NK-92 (cell line): Measurements from ENCODE around the gene RSRC2.
"Not testable (repeated sequence)": the region's sequence is repeated elsewhere in the genome, so short reads cannot be mapped to it uniquely, and the experiment has no call there.

ENCODE experiments used
- DNase-seq: peaks from one replicate; lab custom pipeline; 2025; ENCODE audit not compliant: unreplicated experiment; lab: John Stamatoyannopoulos, UW

Gene RSRC2

GRCh38 chr12:122487807-122488206, 38.9 kb downstream of the RSRC2 start:
- not testable (repeated sequence) for DNase-seq

DNA sequence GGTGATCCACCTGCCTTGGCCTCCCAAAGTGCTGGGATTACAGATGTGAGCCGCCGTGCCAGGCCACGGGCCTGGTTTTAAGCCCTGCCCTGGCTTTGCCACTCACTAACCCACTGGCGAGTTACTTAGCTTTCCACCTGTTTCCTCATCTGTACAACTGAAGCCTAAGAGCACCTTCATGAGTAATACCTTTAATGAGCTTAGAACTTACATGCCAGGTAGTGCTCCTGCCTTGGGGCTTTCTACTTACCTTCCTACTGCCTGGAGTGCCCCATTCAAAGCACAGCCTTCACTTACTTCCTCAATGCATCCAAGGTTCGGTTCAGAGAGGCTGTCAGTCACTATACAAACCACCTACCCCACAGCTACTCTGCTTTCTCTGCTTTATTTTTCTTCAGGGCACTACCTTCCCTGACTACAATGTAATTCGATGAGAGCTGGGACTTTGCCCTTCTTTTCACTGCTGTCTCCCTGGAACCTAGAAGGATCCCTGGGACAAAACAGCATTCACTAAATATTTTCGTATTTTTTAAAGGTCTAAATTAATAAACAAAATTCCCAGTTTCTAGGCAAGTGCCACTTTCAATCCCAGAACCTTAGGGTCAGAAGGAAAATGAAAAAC, 39.8 kb downstream of the RSRC2 start:
- DNase-seq, result no peak

- not testable (repeated sequence) for DNase-seq
These were observed 40.4 kb downstream of the RSRC2 start for GRCh38 chr12:122486360-122486759.

DNA sequence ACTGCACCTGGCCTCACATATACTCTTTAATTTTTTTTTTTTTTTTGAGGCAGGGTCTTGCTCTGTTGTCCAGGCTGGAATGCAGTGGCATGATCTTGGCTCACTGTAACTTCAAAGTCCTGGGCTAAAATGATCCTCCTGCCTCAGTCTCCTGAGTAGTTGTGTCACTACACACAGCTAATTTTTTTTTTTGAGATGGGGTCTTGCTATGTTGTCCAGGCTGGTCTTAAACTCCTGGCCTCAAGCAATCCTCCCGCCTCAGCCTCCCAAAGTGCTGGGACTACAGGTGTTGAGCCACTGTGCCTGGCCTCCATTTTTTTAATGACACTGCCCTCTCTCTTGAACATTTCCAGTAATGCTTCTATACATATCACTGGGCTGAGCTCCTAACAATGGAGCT, 42.4 kb downstream of the RSRC2 start:
- DNase-seq, result not testable (repeated sequence)

- no peak for DNase-seq
These were observed 42.8 kb downstream of the RSRC2 start for GRCh38 chr12:122483969-122484368.

DNA sequence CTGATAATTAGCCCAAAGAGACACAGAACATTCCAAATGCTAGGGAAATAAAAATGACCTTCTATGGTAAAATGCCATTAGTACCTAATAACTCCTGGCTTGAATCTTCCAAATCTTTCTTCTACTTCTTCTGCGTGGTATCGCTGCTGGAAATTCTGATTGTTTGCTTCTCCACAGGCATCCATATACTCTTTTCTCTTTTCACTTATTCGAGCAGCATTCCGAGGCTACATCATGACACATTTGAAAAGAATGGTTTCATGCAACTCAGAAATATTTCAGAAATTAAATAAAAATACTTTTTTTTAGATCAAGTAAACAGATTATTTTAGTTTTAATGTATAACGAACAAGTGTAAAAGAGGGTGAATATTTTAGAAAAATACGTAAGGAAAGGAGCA, 44.9 kb downstream of the RSRC2 start:
- no peak for DNase-seq

- no peak for DNase-seq
These were observed 46.0 kb downstream of the RSRC2 start for GRCh38 chr12:122480753-122481152.

DNA sequence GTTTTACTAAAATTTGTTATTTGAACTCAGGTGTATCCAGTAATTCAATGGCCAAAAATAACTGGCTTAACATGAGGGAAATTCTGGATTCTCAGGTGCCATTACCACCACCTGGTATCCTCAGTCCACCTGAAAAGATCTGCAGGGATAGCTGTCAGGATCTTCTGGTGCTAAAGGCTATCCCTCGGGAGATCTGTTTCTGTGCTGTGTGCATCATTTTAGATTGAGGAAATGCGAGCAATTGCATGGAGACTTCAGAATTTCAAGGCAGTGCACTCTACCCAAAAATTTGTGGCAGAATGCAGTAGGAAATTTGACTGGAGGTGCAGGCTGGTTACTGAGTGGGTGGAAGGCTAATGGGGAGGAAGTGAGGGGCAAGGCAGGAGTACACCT, 52.4 kb downstream of the RSRC2 start:
- DNase-seq, result no peak

GRCh38 chr12:122473543-122474323, 53.0 kb downstream of the RSRC2 start:
- DNase-seq, result no peak

DNA sequence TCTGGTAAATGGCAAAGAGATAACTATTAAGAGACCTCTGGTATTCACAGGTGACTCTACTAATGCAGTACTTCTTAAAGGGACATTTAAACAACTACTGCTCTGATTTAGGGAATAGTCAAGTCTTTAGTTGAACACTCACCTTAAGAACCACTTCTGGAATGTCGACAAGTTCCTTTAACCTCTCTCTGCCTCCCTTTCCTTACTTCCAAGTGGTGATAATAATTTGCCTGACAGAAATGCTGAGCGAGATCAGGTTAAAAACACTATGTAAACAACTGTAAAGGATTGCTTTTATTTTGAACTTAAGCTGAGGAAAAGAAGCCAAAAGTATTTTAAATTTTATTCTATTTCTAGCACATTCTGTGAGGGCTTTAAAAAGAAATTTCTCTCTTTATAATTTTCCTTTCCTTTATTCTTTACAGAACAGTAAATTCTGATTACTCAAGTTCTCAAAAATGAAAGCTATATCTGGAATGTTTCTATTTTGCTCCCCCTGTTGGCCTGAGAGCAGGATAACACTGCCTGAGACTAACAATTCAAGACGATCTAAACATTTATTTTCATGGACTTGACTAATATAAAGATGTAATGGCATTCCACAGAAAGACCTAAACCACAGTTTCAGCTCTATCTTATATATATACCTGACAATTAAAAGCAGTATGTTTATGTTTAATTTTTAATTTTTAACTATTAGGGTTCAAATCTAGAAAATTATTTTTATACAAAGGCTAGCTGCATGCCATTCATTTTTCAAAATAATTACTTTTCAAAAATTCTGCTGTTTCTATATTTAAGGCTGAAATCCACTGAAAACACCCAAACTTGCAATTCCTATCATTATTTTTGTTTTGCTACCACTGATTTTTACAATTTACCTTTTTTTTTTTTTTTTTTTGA, 55.2 kb downstream of the RSRC2 start:
- DNase-seq, result no peak

DNA sequence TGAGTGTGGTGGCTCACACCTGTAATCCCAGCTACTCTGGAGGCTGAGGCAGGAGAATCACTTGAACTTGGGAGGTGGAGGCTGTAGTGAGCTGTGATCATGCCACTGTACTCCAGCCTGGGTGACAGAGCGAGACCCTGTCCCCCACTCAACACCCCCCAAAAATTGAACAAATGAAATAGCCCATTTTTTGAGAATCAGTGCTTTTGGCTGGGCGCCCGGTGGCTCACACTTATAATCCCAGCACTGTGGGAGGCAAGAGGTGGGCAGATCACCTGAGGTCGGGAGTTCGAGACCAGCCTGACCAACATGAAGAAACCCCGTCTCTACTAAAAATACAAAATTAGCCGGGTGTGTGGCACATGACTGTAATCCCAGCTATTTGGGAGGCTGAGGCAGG, 56.2 kb downstream of the RSRC2 start:
- not testable (repeated sequence) for DNase-seq

DNA sequence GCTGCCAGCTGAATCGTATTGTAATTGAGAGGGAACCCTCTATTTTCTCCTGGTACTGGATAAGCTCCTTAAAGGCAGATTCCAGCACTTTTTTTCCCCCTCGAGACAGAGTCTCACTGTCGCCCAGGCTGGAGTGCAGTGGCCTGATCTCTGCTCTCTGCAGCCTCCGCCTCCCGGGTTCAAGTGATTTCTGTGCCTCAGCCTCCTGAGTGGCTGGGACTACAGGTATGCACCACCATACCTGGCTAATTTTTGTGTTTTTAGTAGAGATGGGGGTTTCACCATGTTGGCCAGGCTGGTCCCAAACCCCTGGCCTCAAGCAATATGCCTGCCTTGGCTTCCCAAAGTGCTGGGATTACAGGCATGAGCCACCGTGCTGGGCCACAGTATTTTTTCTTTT, 56.9 kb downstream of the RSRC2 start:
- DNase-seq, result not testable (repeated sequence)

DNA sequence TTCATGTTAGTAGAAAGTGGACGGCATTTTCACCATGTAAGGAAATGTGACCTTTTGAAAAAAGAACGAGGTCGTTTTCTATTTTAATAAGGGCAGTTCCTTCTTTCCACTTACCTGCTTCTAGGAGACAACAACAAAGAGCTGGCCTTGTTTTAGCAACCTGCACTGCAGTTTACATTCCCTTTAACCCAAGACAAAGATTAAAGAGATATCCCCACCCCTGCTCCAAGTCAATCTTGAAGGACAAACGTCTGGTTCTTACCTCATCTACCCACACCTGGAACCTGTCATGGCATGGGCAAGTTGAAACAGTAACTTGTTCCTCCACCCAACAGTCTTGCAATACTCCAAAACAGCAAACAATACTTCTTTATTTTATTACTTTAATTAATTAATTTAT, 58.8 kb downstream of the RSRC2 start:
- DNase-seq, result no peak

- not testable (repeated sequence) for DNase-seq
These were observed 62.3 kb downstream of the RSRC2 start for GRCh38 chr12:122464317-122465042.

GRCh38 chr12:122460641-122461040, 66.1 kb downstream of the RSRC2 start:
- DNase-seq, result no peak

DNA sequence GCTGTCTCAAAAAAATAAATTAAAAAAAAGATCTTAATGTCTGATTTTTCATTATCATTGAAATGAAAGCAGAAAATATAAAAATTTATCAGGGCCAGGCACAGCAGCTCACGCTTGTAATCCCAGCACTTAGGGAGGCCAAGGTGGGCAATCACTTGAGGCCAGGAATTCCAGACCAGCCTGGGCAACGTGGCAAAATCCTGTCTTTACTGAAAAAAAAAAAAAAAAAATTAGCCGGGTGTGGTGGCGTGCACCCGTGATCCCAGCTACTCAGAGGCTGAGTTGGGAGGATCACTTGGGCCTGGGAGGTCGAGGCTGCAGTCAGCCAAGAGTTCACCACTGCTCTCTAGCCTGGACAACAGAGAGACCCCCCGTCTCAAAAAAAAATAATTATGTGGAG, 66.7 kb downstream of the RSRC2 start:
- no peak for DNase-seq

GRCh38 chr12:122459211-122459610, 67.5 kb downstream of the RSRC2 start:
- DNase-seq, result no peak

GRCh38 chr12:122458105-122459035, 68.4 kb downstream of the RSRC2 start:
- no peak for DNase-seq

GRCh38 chr12:122457627-122458026, 69.1 kb downstream of the RSRC2 start:
- DNase-seq, result no peak

- DNase-seq, result no peak
These were observed 72.0 kb downstream of the RSRC2 start for GRCh38 chr12:122454739-122455138.
